AG04449 (cell line): ENCODE measurements around the gene APBB1IP.
"Not testable (repeated sequence)": the region's sequence is repeated elsewhere in the genome, so short reads cannot be mapped to it uniquely, and the experiment has no call there.

Source experiments
- CTCF ChIA-PET: fragments of 350-600 bp; formaldehyde crosslinking; extraction: SDS; loops from one replicate; lab custom pipeline; 2021; ENCODE audit warnings: antibody characterized with exemption; lab: Yijun Ruan, JAX
- POLR2A ChIA-PET: fragments of 400-600, 350-600 bp; formaldehyde crosslinking; extraction: SDS; loops from one replicate; lab custom pipeline; 2020; ENCODE audit warnings: antibody characterized with exemption, inconsistent platforms; lab: Yijun Ruan, JAX
- DNase-seq: peaks from one replicate; pipeline ENCODE4 v3.0.0-alpha.2; 2010; ENCODE audit warnings: low read depth, low spot score
- H3K4me3 ChIP-seq: 2 replicates; pipeline ENCODE4 v1.5.1; 2011; ENCODE audit warnings: low read depth, mild to moderate bottlenecking, control low read depth, low read length
- TF ChIP-seq, protein P1 (sequence below): IDR thresholded peaks from one replicate; pipeline ENCODE4 v1.5.1; 2011; ENCODE audit warnings: mild to moderate bottlenecking, moderate library complexity, low read length, control low read depth, inconsistent platforms; ENCODE audit not compliant: insufficient read depth; ENCODE audit errors: missing control alignments

APBB1IP gene

DNA sequence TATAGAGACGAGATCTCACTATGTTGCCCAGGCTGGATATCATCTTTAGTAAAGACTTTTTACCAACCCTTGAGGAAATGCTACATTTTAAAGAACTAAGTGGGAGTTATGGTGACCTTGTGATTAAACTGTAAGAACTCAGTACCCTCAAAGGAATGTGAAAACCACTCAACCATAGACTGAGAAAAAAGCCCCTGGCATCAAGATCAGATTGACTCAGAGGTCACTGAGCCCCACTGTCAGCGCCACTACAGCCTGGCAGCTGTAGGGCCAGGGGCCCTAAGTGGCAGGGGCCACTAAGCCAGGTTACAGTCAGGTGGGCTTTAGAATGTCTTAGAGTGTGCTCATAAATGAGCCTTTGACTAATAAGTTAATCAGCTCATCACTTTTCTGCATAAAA is 55.9 kb downstream of the APBB1IP start:
- TF ChIP-seq, protein P1, sequence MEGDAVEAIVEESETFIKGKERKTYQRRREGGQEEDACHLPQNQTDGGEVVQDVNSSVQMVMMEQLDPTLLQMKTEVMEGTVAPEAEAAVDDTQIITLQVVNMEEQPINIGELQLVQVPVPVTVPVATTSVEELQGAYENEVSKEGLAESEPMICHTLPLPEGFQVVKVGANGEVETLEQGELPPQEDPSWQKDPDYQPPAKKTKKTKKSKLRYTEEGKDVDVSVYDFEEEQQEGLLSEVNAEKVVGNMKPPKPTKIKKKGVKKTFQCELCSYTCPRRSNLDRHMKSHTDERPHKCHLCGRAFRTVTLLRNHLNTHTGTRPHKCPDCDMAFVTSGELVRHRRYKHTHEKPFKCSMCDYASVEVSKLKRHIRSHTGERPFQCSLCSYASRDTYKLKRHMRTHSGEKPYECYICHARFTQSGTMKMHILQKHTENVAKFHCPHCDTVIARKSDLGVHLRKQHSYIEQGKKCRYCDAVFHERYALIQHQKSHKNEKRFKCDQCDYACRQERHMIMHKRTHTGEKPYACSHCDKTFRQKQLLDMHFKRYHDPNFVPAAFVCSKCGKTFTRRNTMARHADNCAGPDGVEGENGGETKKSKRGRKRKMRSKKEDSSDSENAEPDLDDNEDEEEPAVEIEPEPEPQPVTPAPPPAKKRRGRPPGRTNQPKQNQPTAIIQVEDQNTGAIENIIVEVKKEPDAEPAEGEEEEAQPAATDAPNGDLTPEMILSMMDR = no peak
- POLR2A ChIA-PET = no interaction called here
- H3K4me3 ChIP-seq = no peak overlapping the region
- CTCF ChIA-PET = no interaction called here
- no peak for DNase-seq

DNA sequence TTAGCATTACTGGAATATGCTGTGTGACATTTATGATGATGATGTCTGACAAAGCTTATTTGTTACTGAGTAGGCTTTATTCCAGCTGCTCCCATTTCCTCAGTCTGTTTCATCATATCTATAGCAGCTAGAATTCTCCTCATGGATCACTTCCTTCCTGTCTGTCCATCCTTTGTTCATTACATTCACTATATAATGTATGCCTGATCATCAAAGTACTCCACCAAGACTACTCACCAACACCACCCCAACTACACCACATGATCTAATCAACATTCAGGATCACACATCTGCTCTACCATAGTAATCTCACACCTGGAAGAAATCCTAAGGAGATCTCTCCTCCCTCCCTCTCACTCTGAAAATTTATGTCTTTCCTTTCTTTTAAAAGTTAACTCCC is 61.3 kb downstream of the APBB1IP start:
- ChIA-PET CTCF (no interaction called here), POLR2A (no interaction called here)
- no peak overlapping the region for H3K4me3 ChIP-seq
- no peak for DNase-seq
- TF ChIP-seq, protein P1 = no peak

DNA sequence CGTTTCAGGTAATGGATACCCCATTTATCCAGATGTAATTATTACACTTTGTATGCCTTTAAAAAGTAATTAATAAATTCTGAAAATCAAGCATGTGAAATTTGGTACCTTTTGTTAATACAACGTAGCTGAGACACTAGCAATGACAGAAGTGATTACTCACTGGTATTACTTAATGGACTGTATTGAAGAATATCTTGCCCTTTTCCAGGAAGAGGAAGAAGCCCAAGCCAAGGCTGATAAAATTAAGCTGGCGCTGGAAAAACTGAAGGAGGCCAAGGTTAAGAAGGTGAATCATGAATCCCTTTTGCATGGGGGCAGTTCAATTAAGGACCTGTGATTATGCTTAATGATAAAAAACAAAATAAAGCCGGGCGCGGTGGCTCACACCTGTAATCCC is 64.8 kb downstream of the APBB1IP start:
- ChIA-PET CTCF (no interaction called here), POLR2A (no interaction called here)
- no peak overlapping the region for H3K4me3 ChIP-seq
- TF ChIP-seq, protein P1 = no peak
- DNase-seq = no peak

DNA sequence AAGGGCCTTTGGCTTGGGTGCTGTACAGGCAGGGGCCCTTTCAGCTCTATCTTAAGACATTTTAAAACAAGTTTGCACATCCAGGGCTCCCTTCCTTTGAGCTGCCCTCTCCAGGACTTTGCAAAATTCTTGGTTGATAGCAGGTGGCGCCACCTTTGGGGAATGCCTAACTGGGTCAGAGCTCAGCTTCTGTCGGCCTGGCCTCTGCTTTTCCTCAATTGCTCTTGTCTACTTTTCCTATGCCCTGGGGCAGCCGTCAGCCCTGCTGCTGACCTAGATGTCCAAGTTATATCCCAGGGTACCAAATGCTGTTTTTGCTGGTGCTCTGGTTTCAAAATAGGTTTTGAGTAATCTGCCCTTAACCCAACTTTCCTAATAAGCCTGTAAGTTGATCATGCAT is 65.8 kb downstream of the APBB1IP start:
- ChIA-PET CTCF (no interaction called here), POLR2A (no interaction called here)
- TF ChIP-seq, protein P1 = no peak
- H3K4me3 ChIP-seq = no peak overlapping the region
- no peak for DNase-seq

DNA sequence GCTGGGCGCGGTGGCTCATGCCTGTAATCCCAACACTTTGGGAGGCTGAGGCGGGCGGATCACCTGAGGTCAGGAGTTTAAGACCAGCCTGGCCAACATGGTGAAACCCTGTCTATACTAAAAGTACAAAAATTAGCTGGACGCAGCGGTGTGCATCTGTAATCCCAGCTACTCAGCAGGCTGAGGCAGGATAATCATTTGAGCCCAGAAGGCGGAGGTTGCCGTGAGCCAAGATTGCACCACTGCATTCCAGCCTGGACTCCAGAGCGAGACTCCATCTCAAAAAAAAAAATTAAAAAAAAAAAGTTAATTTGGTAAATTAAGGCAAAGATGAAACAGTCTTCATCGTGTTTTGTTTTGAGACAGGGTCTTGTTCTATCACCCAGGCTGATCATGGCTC is 66.3 kb downstream of the APBB1IP start:
- DNase-seq, CTCF ChIA-PET, POLR2A ChIA-PET, H3K4me3 ChIP-seq: not testable (repeated sequence)

DNA sequence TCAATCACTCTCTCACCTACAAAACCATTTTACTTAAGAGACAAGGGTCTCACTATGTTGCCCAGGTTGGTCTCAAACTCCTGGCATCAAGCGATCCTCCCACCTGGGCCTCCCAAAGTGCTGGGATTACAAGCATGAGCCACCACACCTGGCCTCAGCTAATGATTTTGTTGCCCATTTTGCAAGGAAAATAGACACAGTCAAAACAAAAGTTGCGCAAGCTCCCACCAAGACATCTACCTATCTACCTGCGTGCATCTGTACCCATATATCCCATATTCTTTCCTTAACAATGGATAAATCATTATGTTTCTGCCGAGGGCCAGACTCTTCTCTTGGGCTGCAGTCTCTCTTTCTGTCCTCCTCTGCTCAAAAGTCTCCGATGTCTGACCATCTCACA is 67.3 kb downstream of the APBB1IP start:
- H3K4me3 ChIP-seq = no peak overlapping the region
- no peak for DNase-seq
- ChIA-PET POLR2A (no interaction called here), CTCF (no interaction called here)
- TF ChIP-seq, protein P1 = no peak

DNA sequence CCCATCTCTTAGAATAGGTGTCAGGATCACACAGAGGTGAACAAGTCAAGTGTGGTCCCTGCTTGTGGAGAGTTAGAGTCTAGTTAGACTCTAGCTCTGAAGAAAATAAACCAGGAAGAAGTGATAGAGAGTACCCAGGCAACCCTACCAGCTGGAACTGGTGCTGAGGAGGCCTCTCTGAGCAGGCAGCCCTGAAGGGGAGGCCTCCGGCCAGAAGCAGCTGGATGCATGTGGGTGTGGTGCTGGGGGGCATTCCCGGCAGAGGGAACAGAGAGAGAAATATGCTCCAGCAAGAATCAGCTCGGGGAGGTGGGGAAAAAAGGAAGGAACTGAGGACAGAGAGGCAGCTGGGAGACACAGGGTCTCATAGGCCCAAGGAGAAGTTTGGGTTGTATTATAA is 68.6 kb downstream of the APBB1IP start:
- no peak overlapping the region for H3K4me3 ChIP-seq
- ChIA-PET POLR2A (no interaction called here), CTCF (no interaction called here)
- DNase-seq = no peak
- TF ChIP-seq, protein P1 = no peak
